ENCODE results near the gene POU6F1. TPM values are rescaled to one million over a fixed set of nuclear protein-coding genes. Genes with fewer than 3 reads are reported as not detected.

The POU6F1 gene
- total and polyA plus RNA-seq, 11 donors: 4.6 to 14.0 (median 6.8) TPM

GRCh38 chr12:51177897-51178296 lies 40.0 kb downstream of the POU6F1 start:
- intact Hi-C loops (cut with DNase I): no loop called here
- no peaks in the 10 kb centered on the region for H3K27me3 ChIP-seq
- H3K9me3 ChIP-seq: no peaks in the 10 kb centered on the region
- TF ChIP-seq POLR2A (IDR thresholded peaks at IDR 0.05) (no peak), CTCF (IDR thresholded peaks at IDR 0.05) (no peak)
- peaks cover 0 to 7% (median 0%) of the 10 kb centered on the region in 12 donors for H3K4me1 ChIP-seq
- no peak for DNase-seq
- no peaks in the 10 kb centered on the region for H3K36me3 ChIP-seq
- no peak for ATAC-seq
- H3K4me3 ChIP-seq: no peak overlapping the region
- no peak overlapping the region for H3K27ac ChIP-seq
- 91 to 95% (median 93%) methylated on average over 2 of the region's 2 CpGs for WGBS, 4 donors

GRCh38 chr12:51174501-51174900 lies 43.4 kb downstream of the POU6F1 start:
- 80 to 92% (median 85%) methylated on average over 1 of the region's 1 CpG for WGBS, 4 donors
- TF ChIP-seq POLR2A (IDR thresholded peaks at IDR 0.05) (no peak), CTCF (IDR thresholded peaks at IDR 0.05) (no peak)
- intact Hi-C loops (cut with DNase I): loop anchor here in 2 of 10 donors (5.0 kb wide), 1 partner anchor 43 kb away; the partner anchor contains the start of gene POU6F1 (in 2 of the 2)

GRCh38 chr12:51172515-51173431 lies 45.1 kb downstream of the POU6F1 start, which contains the start of gene TFCP2:
TFCP2 (minus strand) TSS chr12:51173135; CDS start chr12:51172422, 713 bp downstream.
- peak; percentile 97 to 99 (median 98) for DNase-seq
- peaks cover 0 to 34% (median 16%) of the 10 kb centered on the region in 12 donors for H3K4me1 ChIP-seq
- 0 to 2% (median 1%) methylated on average over 35 to 58 of the region's 58 CpGs for WGBS, 4 donors
- H3K27me3 ChIP-seq: no peaks in the 10 kb centered on the region
- ATAC-seq: peak; percentile 99
- H3K9me3 ChIP-seq: no peaks in the 10 kb centered on the region
- H3K27ac ChIP-seq: peak within 1 kb of the TSS; percentile 86 to 98 (median 94)
- peak within 1 kb of the TSS; percentile 24 to 88 (median 74) for H3K4me3 ChIP-seq
- TF ChIP-seq POLR2A (IDR thresholded peaks at IDR 0.05): no peak
- TF ChIP-seq CTCF (IDR thresholded peaks at IDR 0.05): no peak
- H3K36me3 ChIP-seq: no peaks in the 10 kb centered on the region
- intact Hi-C loops (cut with DNase I): loop anchor here in 4 of 10 donors (1.0 to 5.0 kb wide), 5 partner anchors 44 to 66 kb away; partner anchors contain the start of genes POU6F1 (in 3 of the 4) and DAZAP2 (in 2 of the 4)

More at GRCh38 chr12:51174501-51174900, 43.4 kb downstream of the POU6F1 start:
- DNase-seq: no peak
- H3K36me3 ChIP-seq: no peaks in the 10 kb centered on the region
- H3K9me3 ChIP-seq: no peaks in the 10 kb centered on the region
- H3K27me3 ChIP-seq: no peaks in the 10 kb centered on the region
- H3K27ac ChIP-seq: peak overlapping the region in 1 of 12 donors; percentile 53
- no peak overlapping the region for H3K4me3 ChIP-seq
- H3K4me1 ChIP-seq: peaks cover 0 to 33% (median 16%) of the 10 kb centered on the region in 12 donors
- ATAC-seq: no peak
